HG03097 (cell line): ENCODE data around the gene DNA2.

Experiments used
- ATAC-seq: cut with Tn5 transposase; IDR thresholded peaks from one replicate; pipeline ENCODE4 v1.9.1; 2021; ENCODE audit not compliant: unreplicated experiment, low FRiP score

DNA2 gene

GRCh38 chr10:68364101-68364886 is 107.5 kb downstream of the DNA2 start:
- no peak for ATAC-seq
